Measurements from ENCODE around the gene IRX6.

Gene IRX6

DNA sequence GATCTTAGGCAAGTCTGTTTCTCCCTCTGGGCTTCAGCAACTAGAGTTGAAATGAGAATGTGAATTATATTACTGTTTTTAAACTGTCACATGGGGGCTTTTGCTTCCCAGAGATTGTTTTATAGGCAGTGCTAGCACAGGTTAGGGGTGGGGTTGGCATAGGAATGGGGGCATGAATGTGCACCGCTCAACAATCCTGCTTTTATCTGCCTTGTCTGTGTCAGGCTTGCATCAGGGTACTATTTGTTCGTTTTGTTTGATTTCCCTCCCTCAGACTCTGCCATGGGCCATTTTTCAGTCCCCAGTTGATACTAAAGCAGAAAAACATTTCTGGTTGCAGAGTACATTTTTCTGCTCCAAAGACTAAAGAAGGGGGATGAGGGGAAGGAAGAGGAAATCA is 34.6 kb upstream of the IRX6 start:
- Histone ChIP-seq H3K4me3 (ENCODE audit: low read depth, low read length) (no peak overlapping the region), H2AFZ (ENCODE audit: low read length, unreplicated experiment) (no peak overlapping the region), H3K27ac (ENCODE audit: low read depth, low read length) (no peak overlapping the region), H3K4me1 (ENCODE audit: control insufficient read depth, insufficient read depth, low read length, unreplicated experiment) (no peaks in the 10 kb centered on the region), H3K27me3 (ENCODE audit: insufficient read depth, low read length) (no peaks in the 10 kb centered on the region), H3K36me3 (ENCODE audit: insufficient read depth, low read length) (no peaks in the 10 kb centered on the region), H3K79me2 (ENCODE audit: control insufficient read depth, insufficient read depth, low read length, unreplicated experiment) (no peaks in the 10 kb centered on the region)

GRCh38 chr16:55291847-55292246 is 32.2 kb upstream of the IRX6 start:
- Histone ChIP-seq H3K27ac (ENCODE audit: low read depth, low read length) (no peak overlapping the region), H3K36me3 (ENCODE audit: insufficient read depth, low read length) (no peaks in the 10 kb centered on the region), H2AFZ (ENCODE audit: low read length, unreplicated experiment) (no peak overlapping the region), H3K79me2 (ENCODE audit: control insufficient read depth, insufficient read depth, low read length, unreplicated experiment) (no peaks in the 10 kb centered on the region), H3K4me1 (ENCODE audit: control insufficient read depth, insufficient read depth, low read length, unreplicated experiment) (no peaks in the 10 kb centered on the region), H3K4me3 (ENCODE audit: low read depth, low read length) (no peak overlapping the region), H3K27me3 (ENCODE audit: insufficient read depth, low read length) (no peaks in the 10 kb centered on the region)

DNA sequence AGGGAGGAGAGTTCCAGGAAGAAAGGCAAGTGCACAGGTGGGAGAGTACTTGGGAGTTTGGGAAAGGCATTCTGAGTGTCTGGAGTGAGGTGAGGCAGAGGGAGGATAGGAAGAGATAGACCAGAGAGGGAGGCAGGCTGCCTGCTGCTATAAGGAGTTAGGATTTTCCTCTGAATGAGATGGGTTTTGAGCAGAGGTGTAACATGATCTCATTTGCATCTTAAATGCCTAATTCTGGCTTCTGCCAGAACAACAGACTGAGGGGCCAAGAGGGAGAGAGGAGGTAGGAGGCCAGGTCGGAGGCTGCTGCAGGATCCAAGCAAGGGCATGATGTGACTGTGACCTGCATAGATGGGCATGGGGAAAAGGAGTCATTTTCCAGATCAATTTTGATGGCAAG is 31.5 kb upstream of the IRX6 start:
- no peaks in the 10 kb centered on the region for H3K4me1 ChIP-seq (ENCODE audit: control insufficient read depth, insufficient read depth, low read length, unreplicated experiment)
- H2AFZ ChIP-seq (ENCODE audit: low read length, unreplicated experiment) = no peak overlapping the region
- no peaks in the 10 kb centered on the region for H3K79me2 ChIP-seq (ENCODE audit: control insufficient read depth, insufficient read depth, low read length, unreplicated experiment)
- H3K27me3 ChIP-seq (ENCODE audit: insufficient read depth, low read length) = no peaks in the 10 kb centered on the region
- H3K4me3 ChIP-seq (ENCODE audit: low read depth, low read length) = no peak overlapping the region
- no peak overlapping the region for H3K27ac ChIP-seq (ENCODE audit: low read depth, low read length)
- H3K36me3 ChIP-seq (ENCODE audit: insufficient read depth, low read length) = no peaks in the 10 kb centered on the region

DNA sequence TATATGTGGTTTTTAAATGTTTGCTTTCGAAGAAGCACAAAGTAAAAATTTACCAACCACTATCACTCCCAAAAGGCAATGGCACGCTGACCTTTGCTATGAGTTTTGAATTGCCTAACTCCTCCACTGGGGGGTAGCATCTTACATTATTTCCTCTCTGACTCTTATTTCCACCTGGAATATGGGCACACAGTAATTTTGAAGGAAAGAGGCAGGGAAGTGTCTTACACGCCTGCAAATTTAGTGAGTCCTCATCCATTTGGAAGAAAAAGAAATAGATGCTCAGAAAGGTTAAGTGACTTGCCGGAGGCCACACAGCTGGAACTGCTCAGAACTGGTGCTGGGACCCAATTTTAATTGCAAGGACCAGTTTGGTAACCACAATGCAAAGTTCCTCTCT is 29.9 kb upstream of the IRX6 start:
- Histone ChIP-seq H3K79me2 (ENCODE audit: control insufficient read depth, insufficient read depth, low read length, unreplicated experiment) (no peaks in the 10 kb centered on the region), H2AFZ (ENCODE audit: low read length, unreplicated experiment) (no peak overlapping the region)

DNA sequence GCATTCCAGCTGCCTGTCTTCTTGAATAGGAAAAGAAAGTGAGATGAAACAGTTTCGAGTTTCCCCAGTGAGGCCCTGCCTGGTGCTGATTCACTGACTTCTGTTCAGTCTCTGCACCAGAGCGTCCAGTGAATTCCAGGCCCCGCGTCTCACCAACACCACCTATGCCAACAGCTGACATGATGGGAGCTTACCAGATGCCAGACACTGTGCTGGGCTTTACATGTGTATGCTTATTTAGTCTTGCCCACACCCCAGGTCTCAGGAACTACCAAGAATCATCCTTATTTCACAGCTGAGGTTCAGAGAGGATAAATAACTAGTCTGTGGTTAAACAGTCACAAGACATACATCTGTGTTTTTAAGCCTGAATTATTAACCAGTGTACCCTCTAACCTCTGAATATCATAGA is 29.1 kb upstream of the IRX6 start:
- Histone ChIP-seq H2AFZ (ENCODE audit: low read length, unreplicated experiment) (no peak overlapping the region), H3K79me2 (ENCODE audit: control insufficient read depth, insufficient read depth, low read length, unreplicated experiment) (no peaks in the 10 kb centered on the region), H3K4me1 (ENCODE audit: control insufficient read depth, insufficient read depth, low read length, unreplicated experiment) (no peaks in the 10 kb centered on the region), H3K27me3 (ENCODE audit: insufficient read depth, low read length) (no peaks in the 10 kb centered on the region), H3K4me3 (ENCODE audit: low read depth, low read length) (no peak overlapping the region), H3K27ac (ENCODE audit: low read depth, low read length) (no peak overlapping the region), H3K36me3 (ENCODE audit: insufficient read depth, low read length) (no peaks in the 10 kb centered on the region)

More for the DNA sequence above, 29.9 kb upstream of the IRX6 start:
- Histone ChIP-seq H3K4me3 (ENCODE audit: low read depth, low read length) (no peak overlapping the region), H3K36me3 (ENCODE audit: insufficient read depth, low read length) (no peaks in the 10 kb centered on the region), H3K27ac (ENCODE audit: low read depth, low read length) (no peak overlapping the region), H3K27me3 (ENCODE audit: insufficient read depth, low read length) (no peaks in the 10 kb centered on the region), H3K4me1 (ENCODE audit: control insufficient read depth, insufficient read depth, low read length, unreplicated experiment) (no peaks in the 10 kb centered on the region)

- Histone ChIP-seq H3K79me2 (ENCODE audit: control insufficient read depth, insufficient read depth, low read length, unreplicated experiment) (no peaks in the 10 kb centered on the region), H3K4me3 (ENCODE audit: low read depth, low read length) (no peak overlapping the region), H3K36me3 (ENCODE audit: insufficient read depth, low read length) (no peaks in the 10 kb centered on the region), H3K27ac (ENCODE audit: low read depth, low read length) (no peak overlapping the region), H2AFZ (ENCODE audit: low read length, unreplicated experiment) (no peak overlapping the region), H3K27me3 (ENCODE audit: insufficient read depth, low read length) (peaks cover 3% of the 10 kb centered on the region; the same call in 1 of the 2 replicates), H3K4me1 (ENCODE audit: control insufficient read depth, insufficient read depth, low read length, unreplicated experiment) (no peaks in the 10 kb centered on the region)
Observed at GRCh38 chr16:55297062-55297909, 26.7 kb upstream of the IRX6 start.

DNA sequence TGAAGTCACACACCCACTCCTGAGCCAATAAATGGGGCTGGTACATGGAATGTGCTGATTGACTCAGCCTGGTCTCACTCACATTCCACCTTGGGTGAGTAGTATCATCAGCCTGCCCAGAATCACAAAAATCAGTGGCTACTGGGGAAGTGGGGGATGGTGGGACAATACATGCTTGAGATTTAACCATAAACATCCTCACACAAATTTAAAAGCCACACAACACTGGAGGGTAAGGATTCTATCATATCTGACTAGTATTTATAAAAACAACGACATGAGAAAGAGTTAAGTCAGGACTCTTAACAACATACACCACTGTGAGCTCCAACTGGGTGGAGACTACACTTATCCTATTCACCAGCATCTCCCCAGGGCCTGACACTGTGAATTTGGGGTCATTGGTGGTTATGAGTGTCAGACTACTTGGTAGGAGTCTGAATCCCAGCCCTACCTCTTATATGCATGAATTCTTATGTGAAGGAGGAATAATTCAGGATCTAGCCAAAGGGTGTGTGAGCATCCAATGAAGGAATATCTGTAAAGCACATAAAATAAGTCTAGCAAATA is 26.0 kb upstream of the IRX6 start:
- Histone ChIP-seq H2AFZ (ENCODE audit: low read length, unreplicated experiment) (no peak overlapping the region), H3K4me3 (ENCODE audit: low read depth, low read length) (no peak overlapping the region), H3K27me3 (ENCODE audit: insufficient read depth, low read length) (peaks cover 7% of the 10 kb centered on the region), H3K4me1 (ENCODE audit: control insufficient read depth, insufficient read depth, low read length, unreplicated experiment) (no peaks in the 10 kb centered on the region), H3K27ac (ENCODE audit: low read depth, low read length) (no peak overlapping the region), H3K36me3 (ENCODE audit: insufficient read depth, low read length) (no peaks in the 10 kb centered on the region), H3K79me2 (ENCODE audit: control insufficient read depth, insufficient read depth, low read length, unreplicated experiment) (no peaks in the 10 kb centered on the region)

GRCh38 chr16:55301385-55302008 is 22.5 kb upstream of the IRX6 start:
- H3K27ac ChIP-seq (ENCODE audit: low read depth, low read length) = no peak overlapping the region
- no peaks in the 10 kb centered on the region for H3K4me1 ChIP-seq (ENCODE audit: control insufficient read depth, insufficient read depth, low read length, unreplicated experiment)
- H3K79me2 ChIP-seq (ENCODE audit: control insufficient read depth, insufficient read depth, low read length, unreplicated experiment) = no peaks in the 10 kb centered on the region
- H2AFZ ChIP-seq (ENCODE audit: low read length, unreplicated experiment) = no peak overlapping the region
- H3K4me3 ChIP-seq (ENCODE audit: low read depth, low read length) = no peak overlapping the region
- H3K27me3 ChIP-seq (ENCODE audit: insufficient read depth, low read length) = peaks cover 10% of the 10 kb centered on the region
- no peaks in the 10 kb centered on the region for H3K36me3 ChIP-seq (ENCODE audit: insufficient read depth, low read length)

DNA sequence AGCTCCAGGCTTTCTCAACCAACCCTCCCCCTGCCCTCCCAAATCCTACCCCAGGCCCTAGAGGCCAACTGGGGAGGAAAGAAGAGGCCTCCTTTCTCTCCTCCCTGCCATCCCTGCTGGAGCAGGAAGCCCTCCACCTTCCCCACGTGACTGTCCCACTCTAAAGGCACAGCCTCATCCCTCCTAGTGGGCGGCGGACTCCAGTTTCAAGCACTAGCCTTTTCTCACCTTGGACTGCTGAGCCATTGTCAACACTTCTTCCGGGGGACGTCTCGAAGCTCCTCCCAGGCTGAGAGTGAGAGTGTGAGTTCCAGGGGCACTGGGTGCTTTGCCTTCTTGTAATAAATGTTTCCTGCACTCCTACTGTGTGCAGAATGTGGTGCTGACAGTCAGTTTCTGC is 21.4 kb upstream of the IRX6 start:
- H3K4me1 ChIP-seq (ENCODE audit: control insufficient read depth, insufficient read depth, low read length, unreplicated experiment) = no peaks in the 10 kb centered on the region
- no peaks in the 10 kb centered on the region for H3K79me2 ChIP-seq (ENCODE audit: control insufficient read depth, insufficient read depth, low read length, unreplicated experiment)
- no peak overlapping the region for H3K4me3 ChIP-seq (ENCODE audit: low read depth, low read length)
- peaks cover 17% of the 10 kb centered on the region for H3K27me3 ChIP-seq (ENCODE audit: insufficient read depth, low read length)
- no peaks in the 10 kb centered on the region for H3K36me3 ChIP-seq (ENCODE audit: insufficient read depth, low read length)
- H2AFZ ChIP-seq (ENCODE audit: low read length, unreplicated experiment) = no peak overlapping the region
- H3K27ac ChIP-seq (ENCODE audit: low read depth, low read length) = no peak overlapping the region

GRCh38 chr16:55308973-55309372 is 15.0 kb upstream of the IRX6 start:
- no peaks in the 10 kb centered on the region for H3K36me3 ChIP-seq (ENCODE audit: insufficient read depth, low read length)
- H3K27me3 ChIP-seq (ENCODE audit: insufficient read depth, low read length) = peaks cover 9% of the 10 kb centered on the region; the same call in 1 of the 2 replicates
- no peak overlapping the region for H3K4me3 ChIP-seq (ENCODE audit: low read depth, low read length)
- H3K79me2 ChIP-seq (ENCODE audit: control insufficient read depth, insufficient read depth, low read length, unreplicated experiment) = no peaks in the 10 kb centered on the region
- H3K27ac ChIP-seq (ENCODE audit: low read depth, low read length) = no peak overlapping the region
- no peak overlapping the region for H2AFZ ChIP-seq (ENCODE audit: low read length, unreplicated experiment)
- H3K4me1 ChIP-seq (ENCODE audit: control insufficient read depth, insufficient read depth, low read length, unreplicated experiment) = no peaks in the 10 kb centered on the region

- Histone ChIP-seq H3K27ac (ENCODE audit: low read depth, low read length) (no peak overlapping the region), H3K4me3 (ENCODE audit: low read depth, low read length) (no peak overlapping the region), H3K27me3 (ENCODE audit: insufficient read depth, low read length) (peaks cover 80% of the 10 kb centered on the region), H2AFZ (ENCODE audit: low read length, unreplicated experiment) (no peak overlapping the region), H3K79me2 (ENCODE audit: control insufficient read depth, insufficient read depth, low read length, unreplicated experiment) (no peaks in the 10 kb centered on the region), H3K36me3 (ENCODE audit: insufficient read depth, low read length) (no peaks in the 10 kb centered on the region), H3K4me1 (ENCODE audit: control insufficient read depth, insufficient read depth, low read length, unreplicated experiment) (no peaks in the 10 kb centered on the region)
Observed at GRCh38 chr16:55322327-55322726, 1.7 kb upstream of the IRX6 start.

Measured in ACC112 (cell line).